Hepatocyte (in vitro differentiated cells): ENCODE measurements around the gene TMEM156. TPM values are rescaled to one million over a fixed set of nuclear protein-coding genes. Genes with fewer than 3 reads are reported as not detected.

Experiments used
- DNase-seq: peaks from one replicate; pipeline ENCODE4 v3.0.0-alpha.2; 2016; ENCODE audit warnings: low spot score
- H2AFZ ChIP-seq: fragments of 200-600 bp; sonication (generic); 2 replicates; pipeline ENCODE4 v1.6.0; 2016; ENCODE audit warnings: antibody characterized with exemption, mild to moderate bottlenecking
- H3K27ac ChIP-seq: fragments of 200-600 bp; sonication (generic); 2 replicates; pipeline ENCODE4 v1.5.1; 2016; ENCODE audit warnings: mild to moderate bottlenecking
- H3K27me3 ChIP-seq: fragments of 200-600 bp; sonication (generic); 2 replicates; pipeline ENCODE4 v1.6.1; 2016
- H3K36me3 ChIP-seq: fragments of 200-600 bp; sonication (generic); replicated peaks from 2 replicates; pipeline ENCODE4 v1.5.1; 2016; ENCODE audit warnings: low read depth; ENCODE audit not compliant: insufficient read depth
- H3K4me1 ChIP-seq: fragments of 200-600 bp; sonication (generic); 2 replicates; pipeline ENCODE4 v1.5.1; 2016; ENCODE audit warnings: mild to moderate bottlenecking, moderate library complexity; ENCODE audit not compliant: insufficient read depth
- H3K4me2 ChIP-seq: fragments of 200-600 bp; sonication (generic); 2 replicates; pipeline ENCODE4 v1.6.0; 2016
- H3K4me3 ChIP-seq: fragments of 200-600 bp; sonication (generic); 2 replicates; pipeline ENCODE4 v1.5.1; 2016; ENCODE audit warnings: mild to moderate bottlenecking
- H3K79me2 ChIP-seq: fragments of 200-600 bp; sonication (generic); 2 replicates; pipeline ENCODE4 v1.6.0; 2017; ENCODE audit warnings: mild to moderate bottlenecking
- H3K9me2 ChIP-seq: fragments of 200-600 bp; sonication (generic); replicated peaks from 2 replicates; pipeline ENCODE4 v1.6.0; 2017; ENCODE audit warnings: mild to moderate bottlenecking; ENCODE audit not compliant: insufficient read depth
- H3K9me3 ChIP-seq: fragments of 200-600 bp; sonication (generic); 2 replicates; pipeline ENCODE4 v1.5.1; 2016; ENCODE audit warnings: low read depth, mild to moderate bottlenecking
- H4K20me1 ChIP-seq: fragments of 200-600 bp; sonication (generic); 2 replicates; pipeline ENCODE4 v1.6.0; 2016; ENCODE audit warnings: mild to moderate bottlenecking; ENCODE audit not compliant: insufficient read depth, poor library complexity, severe bottlenecking
- EZH2 ChIP-seq: fragments of 200-600 bp; sonication (generic); IDR thresholded peaks from 2 replicates; pipeline ENCODE4 v1.6.1; 2016; ENCODE audit warnings: antibody characterized with exemption, mild to moderate bottlenecking, borderline replicate concordance
- EZH2phosphoT487 ChIP-seq: fragments of 200-600 bp; sonication (generic); IDR thresholded peaks from one replicate; pipeline ENCODE4 v1.6.1; 2018; ENCODE audit warnings: antibody characterized with exemption, mild to moderate bottlenecking, low read depth, moderate library complexity; ENCODE audit not compliant: unreplicated experiment, severe bottlenecking
- WGBS: methylation state at CpG from one replicate; pipeline ENCODE4 v1.1.6; 2016; ENCODE audit warnings: low lambda C conversion rate; ENCODE audit errors: missing lambda C conversion rate; 5-methylcytosine and 5-hydroxymethylcytosine counted together
- polyA plus RNA-seq: library from polyadenylated mRNA; unstranded; fragments of >200 nt; fragmentation: Nextera tagmentation; extraction: Ambion mirVana; gene quantifications from 2 replicates; pipeline ENCODE4 v1.2.1, GENCODE V29; 2016
- total RNA-seq: library from RNA; depleted of rRNA; stranded (reverse); fragments of >200 nt; gene quantifications from 2 replicates; pipeline ENCODE4 v1.2.3, GENCODE V29; 2014
- TF ChIP-seq, protein P1 (sequence below): fragments of 200-600 bp; sonication (generic); IDR thresholded peaks from 2 replicates; pipeline ENCODE4 v1.5.1; 2016; ENCODE audit warnings: antibody characterized with exemption, mild to moderate bottlenecking; ENCODE audit not compliant: poor library complexity

The TMEM156 gene
- total and polyA plus RNA-seq, 2 experiments from 2014 or later = 1.3 TPM; not detected in 1

DNA sequence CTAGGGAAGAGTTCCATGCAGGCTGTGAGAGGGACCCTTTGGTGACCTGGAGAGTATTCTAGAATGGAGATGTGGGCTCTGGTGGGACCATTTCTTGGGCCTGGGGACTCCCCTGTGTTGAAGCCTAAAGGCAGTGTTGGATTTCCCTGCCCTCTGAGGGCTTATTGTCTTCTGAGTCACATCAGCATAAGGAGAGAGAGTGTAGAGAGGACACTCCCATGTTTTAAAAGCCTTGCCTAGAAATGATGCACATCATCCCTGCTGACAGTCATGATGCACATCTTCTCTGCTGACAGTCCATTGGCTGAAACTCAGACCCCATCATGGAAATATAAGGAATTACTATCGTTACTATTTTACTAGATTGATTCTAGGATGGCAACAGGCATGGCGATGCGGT lies 112.7 kb downstream of the TMEM156 start:
- Histone ChIP-seq H4K20me1 (no peaks in the 10 kb centered on the region), H3K4me2 (no peak overlapping the region), H2AFZ (no peak overlapping the region), H3K4me3 (no peak overlapping the region), H3K9me2 (no peaks in the 10 kb centered on the region), H3K79me2 (no peaks in the 10 kb centered on the region), H3K27me3 (no peaks in the 10 kb centered on the region), H3K4me1 (no peaks in the 10 kb centered on the region), H3K36me3 (no peaks in the 10 kb centered on the region), H3K9me3 (no peaks in the 10 kb centered on the region), H3K27ac (no peak overlapping the region)
- TF ChIP-seq EZH2 (no peak), EZH2phosphoT487 (no peak)
- TF ChIP-seq, protein P1, sequence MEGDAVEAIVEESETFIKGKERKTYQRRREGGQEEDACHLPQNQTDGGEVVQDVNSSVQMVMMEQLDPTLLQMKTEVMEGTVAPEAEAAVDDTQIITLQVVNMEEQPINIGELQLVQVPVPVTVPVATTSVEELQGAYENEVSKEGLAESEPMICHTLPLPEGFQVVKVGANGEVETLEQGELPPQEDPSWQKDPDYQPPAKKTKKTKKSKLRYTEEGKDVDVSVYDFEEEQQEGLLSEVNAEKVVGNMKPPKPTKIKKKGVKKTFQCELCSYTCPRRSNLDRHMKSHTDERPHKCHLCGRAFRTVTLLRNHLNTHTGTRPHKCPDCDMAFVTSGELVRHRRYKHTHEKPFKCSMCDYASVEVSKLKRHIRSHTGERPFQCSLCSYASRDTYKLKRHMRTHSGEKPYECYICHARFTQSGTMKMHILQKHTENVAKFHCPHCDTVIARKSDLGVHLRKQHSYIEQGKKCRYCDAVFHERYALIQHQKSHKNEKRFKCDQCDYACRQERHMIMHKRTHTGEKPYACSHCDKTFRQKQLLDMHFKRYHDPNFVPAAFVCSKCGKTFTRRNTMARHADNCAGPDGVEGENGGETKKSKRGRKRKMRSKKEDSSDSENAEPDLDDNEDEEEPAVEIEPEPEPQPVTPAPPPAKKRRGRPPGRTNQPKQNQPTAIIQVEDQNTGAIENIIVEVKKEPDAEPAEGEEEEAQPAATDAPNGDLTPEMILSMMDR = no peak
- DNase-seq = no peak
- 98% methylated on average over 3 of the region's 3 CpGs for WGBS

- H3K36me3 ChIP-seq = no peaks in the 10 kb centered on the region
- no peak overlapping the region for H3K27ac ChIP-seq
- H3K4me1 ChIP-seq = no peaks in the 10 kb centered on the region
- no peak overlapping the region for H3K4me3 ChIP-seq
- no peaks in the 10 kb centered on the region for H3K9me2 ChIP-seq
- TF ChIP-seq, protein P1 = no peak
- no peak for TF ChIP-seq EZH2phosphoT487
- no peak for TF ChIP-seq EZH2
- H3K27me3 ChIP-seq = no peaks in the 10 kb centered on the region
- WGBS = 94% methylated on average over 8 of the region's 8 CpGs
- no peaks in the 10 kb centered on the region for H4K20me1 ChIP-seq
- H3K9me3 ChIP-seq = no peaks in the 10 kb centered on the region
- no peak overlapping the region for H2AFZ ChIP-seq
- no peaks in the 10 kb centered on the region for H3K79me2 ChIP-seq
- DNase-seq = no peak
- H3K4me2 ChIP-seq = no peak overlapping the region
Observed at GRCh38 chr4:38917481-38918025, 114.7 kb downstream of the TMEM156 start.

Other genes with a start within 250 kb of the TMEM156 start
- gene TLR10, start 249.4 kb downstream of the TMEM156 start, total RNA-seq = not detected in 2 replicates
- gene TLR10, start 249.4 kb downstream of the TMEM156 start, polyA plus RNA-seq = not detected in 2 replicates
- 2.7 and 4.2 TPM in 2 replicates for gene TLR1, start 227.6 kb downstream of the TMEM156 start, total RNA-seq
- 0.36 and 1.0 TPM in 2 replicates for gene TLR1, start 227.6 kb downstream of the TMEM156 start, polyA plus RNA-seq
- gene TLR6, start 175.6 kb downstream of the TMEM156 start, total RNA-seq = 1.1 and 2.6 TPM in 2 replicates
- 0.24 and 0.56 TPM in 2 replicates for gene TLR6, start 175.6 kb downstream of the TMEM156 start, polyA plus RNA-seq
- 127 and 140 TPM in 2 replicates for gene FAM114A1, start 164.6 kb downstream of the TMEM156 start, total RNA-seq
- 110 and 113 TPM in 2 replicates for gene FAM114A1, start 164.6 kb downstream of the TMEM156 start, polyA plus RNA-seq
- 51.6 and 58.3 TPM in 2 replicates for gene KLHL5, start 29.8 kb upstream of the TMEM156 start, total RNA-seq
- gene KLHL5, start 29.8 kb upstream of the TMEM156 start, polyA plus RNA-seq = 28.1 and 30.2 TPM in 2 replicates
- gene WDR19, start 150.1 kb upstream of the TMEM156 start, total RNA-seq = 27.5 and 30.3 TPM in 2 replicates
- 13.6 and 22.1 TPM in 2 replicates for gene WDR19, start 150.1 kb upstream of the TMEM156 start, polyA plus RNA-seq